ENCODE data around the gene EXOC8. TPM values are rescaled to one million over a fixed set of nuclear protein-coding genes. Genes with fewer than 3 reads are reported as not detected.

The EXOC8 gene
- total RNA-seq, 1 donor from 2014 or later = 15.2 TPM

- no peaks in the 10 kb centered on the region for H3K27me3 Mint-ChIP-seq (ENCODE audit: low read depth, unreplicated experiment)
- TF ChIP-seq CTCF (IDR thresholded peaks at IDR 0.05; ENCODE audit: insufficient read depth, low read depth, low read length) (no peak), EZH2 (IDR thresholded peaks at IDR 0.05; ENCODE audit: insufficient read depth, low read length) (no peak)
- H3K27ac ChIP-seq (ENCODE audit: low read depth, low read length) = no peak overlapping the region
- H3K27ac Mint-ChIP-seq (ENCODE audit: unreplicated experiment) = no peak overlapping the region
- peaks cover 31% of the 10 kb centered on the region for H4K20me1 ChIP-seq (ENCODE audit: insufficient read depth, low read length)
- no peak overlapping the region for H3K9ac ChIP-seq (ENCODE audit: low read length)
- H3K4me3 ChIP-seq (ENCODE audit: insufficient read depth, low read depth, low read length) = no peak overlapping the region
- H3K79me2 ChIP-seq (ENCODE audit: insufficient read depth, low read length) = peaks cover 79% of the 10 kb centered on the region
- no peaks in the 10 kb centered on the region for H3K36me3 ChIP-seq (ENCODE audit: insufficient read depth, low read length)
- FAIRE-seq = no peak
- H3K9me3 ChIP-seq (ENCODE audit: insufficient read depth, low read depth, low read length) = no peaks in the 10 kb centered on the region
- H3K27me3 ChIP-seq (ENCODE audit: insufficient read depth, low read length) = no peaks in the 10 kb centered on the region
- no peak overlapping the region for H3K4me3 Mint-ChIP-seq (ENCODE audit: unreplicated experiment)
- H3K9me3 Mint-ChIP-seq (ENCODE audit: unreplicated experiment) = no peaks in the 10 kb centered on the region
- H3K4me1 Mint-ChIP-seq (ENCODE audit: low read depth, unreplicated experiment) = peaks cover 18% of the 10 kb centered on the region
- H3K4me2 ChIP-seq (ENCODE audit: low read length) = no peak overlapping the region
- H2AFZ ChIP-seq (ENCODE audit: low read depth, low read length) = no peak overlapping the region
- no peak for DNase-seq (ENCODE audit: low read depth)
- H3K4me1 ChIP-seq (ENCODE audit: insufficient read depth, low read length) = no peaks in the 10 kb centered on the region
- H3K36me3 Mint-ChIP-seq (ENCODE audit: low read depth, unreplicated experiment) = peaks cover 2% of the 10 kb centered on the region
Measured at GRCh38 chr1:231381729-231382128, 44.1 kb upstream of the EXOC8 start.

GRCh38 chr1:231376875-231377549, 39.4 kb upstream of the EXOC8 start:
- Mint-ChIP-seq H3K36me3 (ENCODE audit: low read depth, unreplicated experiment) (peaks cover 2% of the 10 kb centered on the region), H3K9me3 (ENCODE audit: unreplicated experiment) (no peaks in the 10 kb centered on the region), H3K27ac (ENCODE audit: unreplicated experiment) (no peak overlapping the region), H3K4me3 (ENCODE audit: unreplicated experiment) (no peak overlapping the region), H3K4me1 (ENCODE audit: low read depth, unreplicated experiment) (peaks cover 20% of the 10 kb centered on the region), H3K27me3 (ENCODE audit: low read depth, unreplicated experiment) (no peaks in the 10 kb centered on the region)
- no peak for TF ChIP-seq EZH2 (IDR thresholded peaks at IDR 0.05; ENCODE audit: insufficient read depth, low read length)
- TF ChIP-seq CTCF (IDR thresholded peaks at IDR 0.05; ENCODE audit: insufficient read depth, low read depth, low read length) = no peak
- no peaks in the 10 kb centered on the region for H3K36me3 ChIP-seq (ENCODE audit: insufficient read depth, low read length)
- H3K4me1 ChIP-seq (ENCODE audit: insufficient read depth, low read length) = no peaks in the 10 kb centered on the region
- no peaks in the 10 kb centered on the region for H3K9me3 ChIP-seq (ENCODE audit: insufficient read depth, low read depth, low read length)
- no peak overlapping the region for H3K4me2 ChIP-seq (ENCODE audit: low read length)
- no peak overlapping the region for H3K4me3 ChIP-seq (ENCODE audit: insufficient read depth, low read depth, low read length)
- no peak overlapping the region for H3K9ac ChIP-seq (ENCODE audit: low read length)
- H3K27me3 ChIP-seq (ENCODE audit: insufficient read depth, low read length) = no peaks in the 10 kb centered on the region
- peaks cover 68% of the 10 kb centered on the region for H3K79me2 ChIP-seq (ENCODE audit: insufficient read depth, low read length)
- no peak overlapping the region for H2AFZ ChIP-seq (ENCODE audit: low read depth, low read length)
- H4K20me1 ChIP-seq (ENCODE audit: insufficient read depth, low read length) = peaks cover 28% of the 10 kb centered on the region
- FAIRE-seq (peak; percentile 39), DNase-seq (ENCODE audit: low read depth) (no peak)
- no peak overlapping the region for H3K27ac ChIP-seq (ENCODE audit: low read depth, low read length)

- no peak overlapping the region for H2AFZ ChIP-seq (ENCODE audit: low read depth, low read length)
- Mint-ChIP-seq H3K36me3 (ENCODE audit: low read depth, unreplicated experiment) (no peaks in the 10 kb centered on the region), H3K4me1 (ENCODE audit: low read depth, unreplicated experiment) (peaks cover 16% of the 10 kb centered on the region), H3K27me3 (ENCODE audit: low read depth, unreplicated experiment) (no peaks in the 10 kb centered on the region), H3K4me3 (ENCODE audit: unreplicated experiment) (no peak overlapping the region), H3K9me3 (ENCODE audit: unreplicated experiment) (no peaks in the 10 kb centered on the region), H3K27ac (ENCODE audit: unreplicated experiment) (no peak overlapping the region)
- H3K79me2 ChIP-seq (ENCODE audit: insufficient read depth, low read length) = peaks cover 61% of the 10 kb centered on the region
- no peaks in the 10 kb centered on the region for H3K36me3 ChIP-seq (ENCODE audit: insufficient read depth, low read length)
- H3K4me3 ChIP-seq (ENCODE audit: insufficient read depth, low read depth, low read length) = no peak overlapping the region
- DNase-seq (ENCODE audit: low read depth) = no peak
- H3K27ac ChIP-seq (ENCODE audit: low read depth, low read length) = no peak overlapping the region
- no peaks in the 10 kb centered on the region for H3K27me3 ChIP-seq (ENCODE audit: insufficient read depth, low read length)
- H3K9ac ChIP-seq (ENCODE audit: low read length) = no peak overlapping the region
- H4K20me1 ChIP-seq (ENCODE audit: insufficient read depth, low read length) = peaks cover 28% of the 10 kb centered on the region
- H3K9me3 ChIP-seq (ENCODE audit: insufficient read depth, low read depth, low read length) = no peaks in the 10 kb centered on the region
- no peak overlapping the region for H3K4me2 ChIP-seq (ENCODE audit: low read length)
- H3K4me1 ChIP-seq (ENCODE audit: insufficient read depth, low read length) = no peaks in the 10 kb centered on the region
- no peak for FAIRE-seq
- TF ChIP-seq EZH2 (IDR thresholded peaks at IDR 0.05; ENCODE audit: insufficient read depth, low read length) (no peak), CTCF (IDR thresholded peaks at IDR 0.05; ENCODE audit: insufficient read depth, low read depth, low read length) (no peak)
Measured at GRCh38 chr1:231376101-231376500, 38.4 kb upstream of the EXOC8 start.

Measured in astrocyte (in vitro differentiated cells and primary cell).